Activated CD4-positive, alpha-beta T cell treated with anti-CD3 and anti-CD28 coated beads, Interleukin-2, amount 10 ng/mL, durations not matched to agents 7 days and 5 days (primary cell): ENCODE results near the gene TMEM50B. TPM values are rescaled to one million over a fixed set of nuclear protein-coding genes. Genes with fewer than 3 reads are reported as not detected.
A peak's percentile ranks its signal among the peaks of the same experiment; 100 is the strongest.
"Not testable (repeated sequence)": the region's sequence is repeated elsewhere in the genome, so short reads cannot be mapped to it uniquely, and the experiment has no call there.

Source experiments
- CTCF ChIA-PET: fragments of 350-600 bp; sonication (Branson Sonifier 250); formaldehyde crosslinking; loops from one replicate; lab custom pipeline; 2021; ENCODE audit warnings: antibody characterized with exemption; lab: Charles Lee
- POLR2A ChIA-PET: fragments of 350-600 bp; sonication (Branson Sonifier 250); formaldehyde crosslinking; loops from one replicate; lab custom pipeline; 2021; ENCODE audit warnings: antibody characterized with exemption; lab: Charles Lee
- DNase-seq: peaks from one replicate; pipeline ENCODE4 v3.0.0-alpha.2; 2020
- H3K27ac Mint-ChIP-seq: one replicate; pipeline ENCODE4 v1.8.0; 2021; ENCODE audit warnings: mild to moderate bottlenecking, moderate library complexity, mixed read lengths
- H3K27me3 Mint-ChIP-seq: one replicate; pipeline ENCODE4 v1.8.0; 2021; ENCODE audit warnings: mixed read lengths
- H3K36me3 Mint-ChIP-seq: one replicate; pipeline ENCODE4 v1.8.0; 2021; ENCODE audit warnings: low read depth, mixed read lengths
- H3K4me1 Mint-ChIP-seq: one replicate; pipeline ENCODE4 v1.8.0; 2021; ENCODE audit warnings: mixed read lengths
- H3K4me3 Mint-ChIP-seq: one replicate; pipeline ENCODE4 v1.8.0; 2021; ENCODE audit warnings: mild to moderate bottlenecking, moderate library complexity, mixed read lengths
- H3K9me3 Mint-ChIP-seq: one replicate; pipeline ENCODE4 v1.8.0; 2021; ENCODE audit warnings: mixed read lengths
- total RNA-seq, 2 experiments: library from RNA; stranded (reverse); gene quantifications; one replicate each; pipeline ENCODE4 v1.2.3, GENCODE V29; 2021

TMEM50B gene
- total RNA-seq, 2 experiments from 2014 or later: 33.5 to 34.4 TPM

GRCh38 chr21:33421713-33422393 is 57.9 kb downstream of the TMEM50B start:
- Mint-ChIP-seq H3K27me3 (no peaks in the 10 kb centered on the region), H3K27ac (no peak overlapping the region), H3K4me3 (no peak overlapping the region), H3K9me3 (no peaks in the 10 kb centered on the region), H3K4me1 (no peaks in the 10 kb centered on the region), H3K36me3 (peaks cover 23% of the 10 kb centered on the region)
- no peak for DNase-seq
- POLR2A ChIA-PET: no interaction called here
- CTCF ChIA-PET: no interaction called here

DNA sequence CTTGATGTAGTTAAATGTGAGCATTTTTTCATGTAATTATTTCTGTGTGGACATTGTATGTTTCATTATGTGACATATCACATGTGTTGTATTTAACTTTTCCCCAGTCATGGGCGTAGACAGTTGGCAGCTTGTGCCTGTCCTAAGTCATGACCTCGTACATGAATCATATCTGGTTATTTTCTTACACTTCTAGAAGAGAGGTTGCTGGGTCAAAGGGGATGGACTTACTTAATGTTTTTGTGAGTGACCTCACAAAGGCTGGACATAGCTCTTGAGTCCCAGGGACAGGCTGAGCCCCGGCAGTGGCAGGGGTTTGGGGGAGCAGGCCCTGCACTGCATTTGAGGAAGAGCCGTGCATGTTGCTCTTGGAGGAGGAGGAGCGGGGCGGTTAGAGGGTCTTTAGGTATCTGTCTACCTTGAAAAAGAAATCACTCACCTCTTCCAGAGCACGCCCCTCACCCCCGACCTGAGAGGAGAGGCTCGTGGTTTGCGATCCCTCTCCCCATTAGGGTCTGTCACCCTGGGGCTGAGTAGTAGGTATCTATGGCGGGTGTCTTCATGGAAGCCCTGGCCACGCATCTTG is 60.1 kb downstream of the TMEM50B start:
- H3K4me3 Mint-ChIP-seq: no peak overlapping the region
- ChIA-PET CTCF (interaction anchor here (1.1 kb wide), 1 partner anchor 59 kb away, joined by 3 read pairs; no protein-coding TSS in a partner anchor), POLR2A (no interaction called here)
- no peak for DNase-seq
- no peak overlapping the region for H3K27ac Mint-ChIP-seq
- H3K36me3 Mint-ChIP-seq: peaks cover 21% of the 10 kb centered on the region
- H3K9me3 Mint-ChIP-seq: no peaks in the 10 kb centered on the region
- no peaks in the 10 kb centered on the region for H3K4me1 Mint-ChIP-seq
- no peaks in the 10 kb centered on the region for H3K27me3 Mint-ChIP-seq

- H3K27me3 Mint-ChIP-seq: no peaks in the 10 kb centered on the region
- H3K4me3 Mint-ChIP-seq: no peak overlapping the region
- no peak for DNase-seq
- no peak overlapping the region for H3K27ac Mint-ChIP-seq
- no peaks in the 10 kb centered on the region for H3K9me3 Mint-ChIP-seq
- no peaks in the 10 kb centered on the region for H3K4me1 Mint-ChIP-seq
- POLR2A ChIA-PET: no interaction called here
- peaks cover 19% of the 10 kb centered on the region for H3K36me3 Mint-ChIP-seq
- CTCF ChIA-PET: interaction anchor here (1.1 kb wide), 1 partner anchor 58 kb away, joined by 3 read pairs; no protein-coding TSS in a partner anchor
Measured at GRCh38 chr21:33418691-33419090, 61.1 kb downstream of the TMEM50B start.

DNA sequence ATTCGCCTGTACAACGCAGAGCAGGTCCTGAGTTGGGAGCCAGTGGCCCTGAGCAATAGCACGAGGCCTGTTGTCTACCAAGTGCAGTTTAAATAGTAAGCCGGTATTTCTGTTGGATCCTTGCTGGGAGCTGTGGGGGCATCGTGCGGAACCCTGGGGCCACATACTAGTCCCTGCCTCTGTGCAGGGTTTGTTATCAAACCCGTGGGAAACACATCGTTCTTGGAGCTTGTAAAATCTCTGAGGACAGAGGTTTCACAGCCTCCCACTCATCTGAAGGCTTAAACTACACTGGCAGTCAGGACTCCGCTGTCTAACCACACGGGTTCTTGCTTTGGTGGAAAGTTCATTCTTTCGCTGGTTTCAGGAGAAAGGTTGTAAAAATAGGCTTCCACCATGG is 64.8 kb downstream of the TMEM50B start:
- DNase-seq: no peak
- ChIA-PET POLR2A (no interaction called here), CTCF (interaction anchor here (1.1 kb wide), 1 partner anchor 17 kb away, joined by 3 read pairs; no protein-coding TSS in a partner anchor)
- peaks cover 7% of the 10 kb centered on the region for H3K36me3 Mint-ChIP-seq
- H3K27me3 Mint-ChIP-seq: no peaks in the 10 kb centered on the region
- peaks cover 16% of the 10 kb centered on the region for H3K4me1 Mint-ChIP-seq
- H3K4me3 Mint-ChIP-seq: no peak overlapping the region
- H3K27ac Mint-ChIP-seq: no peak overlapping the region
- H3K9me3 Mint-ChIP-seq: no peaks in the 10 kb centered on the region

GRCh38 chr21:33414068-33414467 is 65.7 kb downstream of the TMEM50B start:
- no peaks in the 10 kb centered on the region for H3K9me3 Mint-ChIP-seq
- no peak overlapping the region for H3K4me3 Mint-ChIP-seq
- H3K27ac Mint-ChIP-seq: no peak overlapping the region
- POLR2A ChIA-PET: no interaction called here
- CTCF ChIA-PET: interaction anchor here (0.6 to 0.9 kb wide), 2 partner anchors 150 to 214 kb away, joined by 3 to 4 read pairs; no protein-coding TSS in a partner anchor
- H3K4me1 Mint-ChIP-seq: peaks cover 16% of the 10 kb centered on the region
- no peak for DNase-seq
- H3K36me3 Mint-ChIP-seq: peaks cover 7% of the 10 kb centered on the region
- H3K27me3 Mint-ChIP-seq: no peaks in the 10 kb centered on the region

DNA sequence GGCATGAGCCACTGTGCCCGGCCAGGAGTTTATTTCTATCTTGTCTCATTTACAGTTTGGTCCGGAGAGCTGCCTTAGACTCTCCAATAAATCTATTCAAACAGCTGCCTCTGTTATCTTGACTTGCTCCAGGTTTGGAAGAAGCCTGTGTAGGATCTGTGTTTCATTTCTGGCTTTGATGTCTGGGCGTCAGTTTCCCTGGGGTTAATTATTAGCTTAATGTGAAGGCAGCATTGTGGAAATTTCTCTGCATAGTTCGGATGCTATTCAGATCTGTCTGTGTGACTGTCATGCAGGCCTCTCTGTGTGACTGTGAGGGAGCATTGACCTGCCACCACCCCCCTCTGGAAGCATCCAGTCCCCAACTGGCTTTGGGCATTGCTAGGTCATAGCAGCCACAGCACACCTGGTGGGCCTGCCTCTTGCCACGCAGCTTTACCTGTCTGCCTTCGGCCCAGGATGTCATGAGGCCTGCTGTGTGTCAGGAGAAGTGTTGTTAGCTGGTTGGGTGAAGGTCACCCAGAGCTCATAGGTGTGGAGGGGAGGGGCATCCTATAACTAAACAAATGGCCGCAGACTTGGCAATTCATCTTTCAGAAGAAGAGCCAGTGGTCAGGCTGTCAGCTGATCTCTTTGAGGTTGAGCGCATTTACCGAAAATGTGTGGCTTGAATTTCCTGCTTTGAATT is 66.8 kb downstream of the TMEM50B start:
- POLR2A ChIA-PET: no interaction called here
- DNase-seq: no peak
- H3K4me1 Mint-ChIP-seq: peaks cover 19% of the 10 kb centered on the region
- H3K27me3 Mint-ChIP-seq: no peaks in the 10 kb centered on the region
- H3K36me3 Mint-ChIP-seq: peaks cover 8% of the 10 kb centered on the region
- no peaks in the 10 kb centered on the region for H3K9me3 Mint-ChIP-seq
- H3K4me3 Mint-ChIP-seq: no peak overlapping the region
- no peak overlapping the region for H3K27ac Mint-ChIP-seq
- CTCF ChIA-PET: no interaction called here

GRCh38 chr21:33412439-33412831 is 67.3 kb downstream of the TMEM50B start:
- H3K27me3 Mint-ChIP-seq, H3K4me3 Mint-ChIP-seq, DNase-seq, CTCF ChIA-PET, H3K9me3 Mint-ChIP-seq, POLR2A ChIA-PET, H3K27ac Mint-ChIP-seq, H3K36me3 Mint-ChIP-seq: not testable (repeated sequence)
- peaks cover 19% of the 10 kb centered on the region for H3K4me1 Mint-ChIP-seq

- Mint-ChIP-seq H3K4me1 (peaks cover 19% of the 10 kb centered on the region), H3K27me3 (no peaks in the 10 kb centered on the region), H3K27ac (no peak overlapping the region), H3K4me3 (no peak overlapping the region), H3K9me3 (no peaks in the 10 kb centered on the region), H3K36me3 (peaks cover 7% of the 10 kb centered on the region)
- no peak for DNase-seq
- ChIA-PET POLR2A (no interaction called here), CTCF (no interaction called here)
Measured at GRCh38 chr21:33411949-33412430, 67.8 kb downstream of the TMEM50B start.

DNA sequence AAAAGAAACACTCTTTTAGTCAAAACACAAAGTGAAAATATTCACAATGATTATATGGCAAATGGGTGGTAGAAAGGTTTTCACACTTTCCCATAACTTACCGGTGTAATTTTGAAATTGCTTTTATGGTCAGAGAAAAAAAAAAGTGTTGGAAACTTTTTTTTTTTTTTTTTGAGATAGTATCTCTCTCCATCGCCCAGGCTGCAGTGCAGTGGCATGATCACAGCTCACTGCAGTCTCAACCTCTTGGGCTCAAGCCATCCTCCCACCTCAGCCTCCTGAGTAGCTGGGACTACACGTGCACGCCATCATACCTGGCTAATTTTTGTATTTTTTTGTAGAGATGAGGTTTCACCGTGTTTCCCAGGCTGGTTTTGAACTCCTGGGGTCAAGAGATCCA is 73.3 kb downstream of the TMEM50B start:
- POLR2A ChIA-PET: no interaction called here
- Mint-ChIP-seq H3K27me3 (peaks cover 17% of the 10 kb centered on the region), H3K36me3 (peaks cover 10% of the 10 kb centered on the region), H3K4me3 (no peak overlapping the region), H3K27ac (no peak overlapping the region), H3K9me3 (no peaks in the 10 kb centered on the region), H3K4me1 (peaks cover 31% of the 10 kb centered on the region)
- CTCF ChIA-PET: interaction anchor here (1.1 kb wide), 1 partner anchor 20 kb away, joined by 3 read pairs; no protein-coding TSS in a partner anchor
- DNase-seq: no peak

DNA sequence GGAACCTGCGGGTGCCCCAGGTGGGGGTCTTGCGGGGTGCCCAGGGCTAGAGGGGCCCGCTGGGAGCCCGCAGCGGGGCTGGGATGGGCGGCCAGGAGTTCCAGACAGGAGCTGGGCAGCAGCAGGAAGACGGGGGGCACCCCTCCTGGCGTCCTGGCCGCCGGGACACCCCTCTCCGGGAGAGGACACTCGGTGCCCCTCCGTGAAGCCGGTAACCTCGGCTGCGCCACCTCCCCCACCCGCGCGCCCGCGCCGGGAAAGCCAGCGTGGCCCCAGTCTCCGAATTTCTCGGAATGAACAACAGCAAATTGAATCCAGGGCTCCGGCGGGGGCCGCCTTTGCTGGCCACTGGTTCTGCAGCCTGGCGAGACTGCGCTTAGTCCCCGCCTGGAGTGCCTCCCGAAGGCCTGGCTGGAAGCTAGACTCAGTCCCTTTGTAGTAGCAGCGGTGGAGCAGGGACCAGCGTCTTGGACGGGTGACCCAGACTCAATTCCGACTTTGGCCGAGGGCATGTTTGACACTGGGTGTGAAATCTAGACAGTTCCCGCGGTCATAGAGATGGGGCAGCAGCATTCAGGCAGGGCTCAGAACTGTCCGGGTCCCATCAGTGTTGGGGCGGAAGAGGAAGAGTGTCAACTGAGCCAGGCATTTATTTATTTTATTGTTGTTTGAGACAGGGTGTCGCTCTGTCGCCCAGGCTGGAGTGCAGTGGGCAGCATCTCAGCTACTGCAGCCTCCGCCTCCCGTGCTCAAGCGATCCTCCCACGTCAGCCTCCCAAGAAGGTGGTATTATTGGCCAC is 75.8 kb downstream of the TMEM50B start:
- Mint-ChIP-seq H3K4me3 (peak overlapping the region; percentile 79), H3K27ac (peak overlapping the region; percentile 43), H3K27me3 (peaks cover 24% of the 10 kb centered on the region), H3K9me3 (no peaks in the 10 kb centered on the region), H3K4me1 (peaks cover 37% of the 10 kb centered on the region), H3K36me3 (peaks cover 10% of the 10 kb centered on the region)
- ChIA-PET CTCF (interaction anchor here (0.8 to 1.0 kb wide), 2 partner anchors 61 to 633 kb away, joined by 3 read pairs; partner anchors contain the start of gene PAXBP1), POLR2A (no interaction called here)
- DNase-seq: peak; percentile 13

GRCh38 chr21:33403128-33403785 is 76.5 kb downstream of the TMEM50B start, which contains the start of gene IFNGR2:
IFNGR2 (plus strand) TSS chr21:33403413; CDS start chr21:33403544, 131 bp downstream.
- ChIA-PET CTCF (interaction anchor here (0.6 to 1.0 kb wide), 2 partner anchors 31 to 632 kb away, joined by 3 read pairs; partner anchors contain the start of gene PAXBP1), POLR2A (no interaction called here)
- H3K4me1 Mint-ChIP-seq: peaks cover 33% of the 10 kb centered on the region
- H3K9me3 Mint-ChIP-seq: no peaks in the 10 kb centered on the region
- H3K36me3 Mint-ChIP-seq: peaks cover 8% of the 10 kb centered on the region
- peak within 1 kb of the TSS; percentile 79 for H3K4me3 Mint-ChIP-seq
- DNase-seq: peak; percentile 27
- H3K27ac Mint-ChIP-seq: peak within 1 kb of the TSS; percentile 71
- H3K27me3 Mint-ChIP-seq: peaks cover 25% of the 10 kb centered on the region
